GM12873 (cell line): ENCODE data around the gene NBEA.

Experiments used
- CTCF ChIP-seq: IDR thresholded peaks from 2 replicates; pipeline ENCODE4 v1.5.1; 2012; ENCODE audit warnings: low read depth, mild to moderate bottlenecking, moderate library complexity, low read length, control low read depth; ENCODE audit not compliant: insufficient read depth; ENCODE audit errors: missing control alignments

NBEA gene

GRCh38 chr13:34941835-34942731 is at the start of gene NBEA:
NBEA (plus strand) TSS chr13:34942270; CDS start chr13:34942821, 551 bp downstream.
- no peak for TF ChIP-seq CTCF

GRCh38 chr13:34894756-34895155 is 47.3 kb upstream of the NBEA start:
- no peak for TF ChIP-seq CTCF

- TF ChIP-seq CTCF: no peak
Observed at GRCh38 chr13:34897220-34897619, 44.9 kb upstream of the NBEA start.

- no peak for TF ChIP-seq CTCF
Observed at GRCh38 chr13:34899888-34900287, 42.2 kb upstream of the NBEA start.

GRCh38 chr13:34900288-34900739 is 41.8 kb upstream of the NBEA start:
- TF ChIP-seq CTCF: no peak

- no peak for TF ChIP-seq CTCF
Observed at GRCh38 chr13:34901572-34901971, 40.5 kb upstream of the NBEA start.

- TF ChIP-seq CTCF: no peak
Observed at GRCh38 chr13:34911159-34911558, 30.9 kb upstream of the NBEA start.
